Measurements from ENCODE around the gene PLXNA1. TPM values are rescaled to one million over a fixed set of nuclear protein-coding genes. Genes with fewer than 3 reads are reported as not detected.

The PLXNA1 gene
- total RNA-seq, 4 donors from 2014 or later: 20.8 to 56.7 (median 27.7) TPM

DNA sequence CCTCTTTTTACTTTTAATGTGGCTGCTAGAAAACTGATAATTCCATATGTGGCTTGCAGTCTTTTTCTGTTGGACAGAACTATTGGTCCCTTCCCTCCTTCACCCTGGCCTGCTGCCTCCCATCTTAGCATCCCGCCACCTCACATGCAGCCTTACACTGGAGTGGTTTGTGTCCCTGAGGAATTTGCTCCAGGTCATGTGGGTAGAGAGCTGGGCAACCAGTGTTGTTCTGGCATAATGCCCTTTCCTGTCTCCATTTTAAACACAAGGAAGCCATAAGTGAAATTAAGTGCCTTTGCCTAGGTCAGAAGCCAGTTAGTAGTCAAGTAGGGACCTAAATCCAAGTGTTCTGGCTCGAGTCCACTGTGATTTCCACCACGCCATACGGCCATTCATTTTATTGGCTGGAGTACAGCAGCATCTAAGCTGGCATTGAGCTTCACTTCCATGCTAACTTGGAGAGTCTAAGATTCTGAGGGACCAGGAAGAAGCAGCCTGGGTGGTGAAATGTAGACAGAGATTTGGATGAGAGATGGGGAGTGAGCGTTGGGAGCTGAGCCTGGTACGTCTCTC lies 46.0 kb upstream of the PLXNA1 start:
- DNase-seq: no peak
- intact Hi-C loops (cut with DNase I; ENCODE audit: low total_unique reads): no loop called here
- no peak for TF ChIP-seq POLR2A (IDR thresholded peaks at IDR 0.05)
- no peak for TF ChIP-seq EP300 (IDR thresholded peaks at IDR 0.05; ENCODE audit: low read depth)
- TF ChIP-seq, protein P1, sequence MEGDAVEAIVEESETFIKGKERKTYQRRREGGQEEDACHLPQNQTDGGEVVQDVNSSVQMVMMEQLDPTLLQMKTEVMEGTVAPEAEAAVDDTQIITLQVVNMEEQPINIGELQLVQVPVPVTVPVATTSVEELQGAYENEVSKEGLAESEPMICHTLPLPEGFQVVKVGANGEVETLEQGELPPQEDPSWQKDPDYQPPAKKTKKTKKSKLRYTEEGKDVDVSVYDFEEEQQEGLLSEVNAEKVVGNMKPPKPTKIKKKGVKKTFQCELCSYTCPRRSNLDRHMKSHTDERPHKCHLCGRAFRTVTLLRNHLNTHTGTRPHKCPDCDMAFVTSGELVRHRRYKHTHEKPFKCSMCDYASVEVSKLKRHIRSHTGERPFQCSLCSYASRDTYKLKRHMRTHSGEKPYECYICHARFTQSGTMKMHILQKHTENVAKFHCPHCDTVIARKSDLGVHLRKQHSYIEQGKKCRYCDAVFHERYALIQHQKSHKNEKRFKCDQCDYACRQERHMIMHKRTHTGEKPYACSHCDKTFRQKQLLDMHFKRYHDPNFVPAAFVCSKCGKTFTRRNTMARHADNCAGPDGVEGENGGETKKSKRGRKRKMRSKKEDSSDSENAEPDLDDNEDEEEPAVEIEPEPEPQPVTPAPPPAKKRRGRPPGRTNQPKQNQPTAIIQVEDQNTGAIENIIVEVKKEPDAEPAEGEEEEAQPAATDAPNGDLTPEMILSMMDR (IDR thresholded peaks at IDR 0.05): no peak
- TF ChIP-seq POLR2AphosphoS5 (IDR thresholded peaks at IDR 0.05): no peak
- peaks cover 0 to 10% (median 10%) of the 10 kb centered on the region in 4 donors for H3K4me1 ChIP-seq
- H3K27me3 ChIP-seq: no peaks in the 10 kb centered on the region
- H3K9me3 ChIP-seq: no peaks in the 10 kb centered on the region
- no peaks in the 10 kb centered on the region for H3K36me3 ChIP-seq
- in situ Hi-C loops (cut with MboI; ENCODE audit: low pct_ligation_motif_present in 1 of 4, low pct_unique_long_range_greater_than_20kb in 1 of 4, low sequenced_read_pairs in 3 of 4): no loop called here
- 91 to 100% methylated on average over 2 to 6 of the region's 6 CpGs for WGBS, 2 donors (ENCODE audit: low coverage in 1 of 2)
- no peak overlapping the region for H3K27ac ChIP-seq
- no peak overlapping the region for H3K4me3 ChIP-seq

DNA sequence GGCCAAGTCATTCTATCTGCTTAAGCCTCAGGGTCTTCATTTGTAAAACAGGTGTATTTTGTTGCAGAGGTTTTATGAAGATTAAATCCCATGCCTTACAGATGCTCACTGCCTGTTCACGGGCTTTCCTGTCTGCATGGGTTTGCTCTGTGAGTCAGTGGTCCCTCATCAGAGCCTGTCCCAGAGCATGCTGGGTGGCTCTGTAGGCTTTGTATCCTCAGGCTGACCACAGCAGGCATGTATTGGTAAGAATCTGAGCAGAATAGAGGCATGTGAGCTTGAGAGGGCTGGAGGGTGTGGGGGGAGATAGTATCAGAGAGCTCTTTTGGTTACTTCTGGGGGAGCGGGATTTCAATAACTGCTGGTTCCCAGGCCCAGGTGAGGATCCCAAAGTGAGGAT lies 45.4 kb upstream of the PLXNA1 start:
- DNase-seq: no peak
- Histone ChIP-seq H3K4me3 (no peak overlapping the region), H3K9me3 (no peaks in the 10 kb centered on the region), H3K4me1 (peaks cover 0 to 10% (median 10%) of the 10 kb centered on the region in 4 donors), H3K27ac (no peak overlapping the region), H3K27me3 (no peaks in the 10 kb centered on the region), H3K36me3 (no peaks in the 10 kb centered on the region)
- TF ChIP-seq POLR2AphosphoS5 (IDR thresholded peaks at IDR 0.05): no peak
- WGBS, 2 donors (ENCODE audit: low coverage in 1 of 2): 93% methylated on average over 2 of the region's 2 CpGs; no CpG with 5 or more reads in 1 of the 2 donors
- in situ Hi-C loops (cut with MboI; ENCODE audit: low pct_ligation_motif_present in 1 of 4, low pct_unique_long_range_greater_than_20kb in 1 of 4, low sequenced_read_pairs in 3 of 4): no loop called here
- intact Hi-C loops (cut with DNase I; ENCODE audit: low total_unique reads): no loop called here

DNA sequence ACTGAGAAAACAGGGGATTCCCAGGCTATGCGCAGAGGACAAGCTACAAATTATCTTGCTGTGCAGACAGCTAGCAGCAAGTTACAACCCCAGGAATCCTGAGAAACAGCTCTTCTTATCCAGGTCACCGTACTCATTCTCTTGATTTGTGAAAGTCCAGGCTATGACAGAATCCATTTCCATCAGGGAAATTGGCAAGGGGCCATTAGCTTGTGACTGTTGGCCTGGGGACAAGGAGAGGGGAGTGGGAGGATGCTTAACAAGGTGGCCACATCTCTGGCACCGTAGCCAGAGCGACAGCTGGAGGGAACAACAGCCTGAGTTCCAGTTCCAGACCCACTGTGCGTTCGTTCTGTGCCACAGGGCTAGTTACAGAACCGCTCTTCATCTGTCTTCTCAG lies 44.9 kb upstream of the PLXNA1 start:
- intact Hi-C loops (cut with DNase I; ENCODE audit: low total_unique reads): no loop called here
- 80% methylated on average over 7 of the region's 7 CpGs; no CpG with 5 or more reads in 1 of the 2 donors for WGBS, 2 donors (ENCODE audit: low coverage in 1 of 2)
- DNase-seq: no peak

DNA sequence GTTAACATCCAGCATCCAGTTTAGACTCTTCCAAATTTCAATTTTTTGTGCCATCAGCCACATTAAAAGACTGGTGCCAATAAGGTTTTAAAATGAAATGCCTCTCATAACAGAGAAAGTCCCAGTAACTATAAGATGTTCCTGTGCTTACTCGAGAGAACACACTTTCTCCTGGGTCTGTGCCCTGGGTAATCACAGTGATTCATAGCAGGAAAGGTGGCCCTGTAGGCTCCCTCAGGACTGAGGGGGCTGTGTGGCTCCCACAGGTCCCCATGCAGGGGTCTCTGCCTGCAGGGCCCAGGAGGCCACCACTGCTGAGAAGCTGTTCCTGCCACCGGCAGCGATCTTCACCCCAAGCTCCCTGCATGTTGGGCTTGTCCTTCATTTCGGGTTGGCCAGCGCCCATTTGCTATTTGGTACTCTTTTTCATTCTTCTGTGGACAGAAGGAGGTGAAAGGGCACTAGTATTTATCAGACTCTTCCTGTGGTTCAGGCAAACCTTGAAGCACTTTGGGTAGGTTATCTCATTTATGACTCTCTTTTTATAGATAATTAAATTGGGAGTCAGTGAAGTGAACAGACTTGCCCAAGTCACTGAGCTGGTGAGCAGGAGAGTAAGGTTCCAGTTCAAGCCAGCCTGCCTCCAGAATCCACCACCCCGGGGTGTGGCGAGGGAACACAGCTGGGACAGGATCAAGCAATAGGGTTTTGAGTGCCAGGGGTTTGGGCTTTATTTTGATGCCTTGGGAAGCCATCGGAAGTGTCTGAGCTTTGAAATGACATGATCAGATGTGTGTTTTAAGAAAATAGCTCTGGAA lies 44.2 kb upstream of the PLXNA1 start:
- Histone ChIP-seq H3K4me1 (peaks cover 0 to 10% (median 10%) of the 10 kb centered on the region in 4 donors), H3K27me3 (no peaks in the 10 kb centered on the region), H3K4me3 (no peak overlapping the region), H3K27ac (no peak overlapping the region), H3K9me3 (no peaks in the 10 kb centered on the region), H3K36me3 (no peaks in the 10 kb centered on the region)
- TF ChIP-seq, protein P1 (IDR thresholded peaks at IDR 0.05): no peak
- TF ChIP-seq EP300 (IDR thresholded peaks at IDR 0.05; ENCODE audit: low read depth) (no peak), POLR2A (IDR thresholded peaks at IDR 0.05) (no peak), POLR2AphosphoS5 (IDR thresholded peaks at IDR 0.05) (no peak)
- 49 to 66% methylated on average over 4 to 8 of the region's 8 CpGs for WGBS, 2 donors (ENCODE audit: low coverage in 1 of 2)
- DNase-seq: peak; percentile 26
- in situ Hi-C loops (cut with MboI; ENCODE audit: low pct_ligation_motif_present in 1 of 4, low pct_unique_long_range_greater_than_20kb in 1 of 4, low sequenced_read_pairs in 3 of 4): no loop called here
- intact Hi-C loops (cut with DNase I; ENCODE audit: low total_unique reads): no loop called here

More for the DNA sequence above, 44.9 kb upstream of the PLXNA1 start:
- Histone ChIP-seq H3K4me3 (no peak overlapping the region), H3K4me1 (peaks cover 0 to 10% (median 10%) of the 10 kb centered on the region in 4 donors), H3K27me3 (no peaks in the 10 kb centered on the region), H3K36me3 (no peaks in the 10 kb centered on the region), H3K27ac (no peak overlapping the region), H3K9me3 (no peaks in the 10 kb centered on the region)
- in situ Hi-C loops (cut with MboI; ENCODE audit: low pct_ligation_motif_present in 1 of 4, low pct_unique_long_range_greater_than_20kb in 1 of 4, low sequenced_read_pairs in 3 of 4): no loop called here
- TF ChIP-seq, protein P1 (IDR thresholded peaks at IDR 0.05): no peak
- TF ChIP-seq POLR2AphosphoS5 (IDR thresholded peaks at IDR 0.05) (no peak), POLR2A (IDR thresholded peaks at IDR 0.05) (no peak), EP300 (IDR thresholded peaks at IDR 0.05; ENCODE audit: low read depth) (no peak)

Measured in transverse colon (tissue), 4 donors.